Keratinocyte (primary cell): ENCODE results near the gene GPX1. TPM values are rescaled to one million over a fixed set of nuclear protein-coding genes. Genes with fewer than 3 reads are reported as not detected.

Experiments used
- DNase-seq: peaks from one replicate; pipeline ENCODE4 v3.0.0-alpha.2; 2011; ENCODE audit warnings: low read depth, missing footprints, low spot score
- FAIRE-seq: peaks from 2 replicates; lab custom pipeline; 2011; peaks lifted over from hg19 to GRCh38; lab: Jason Lieb, UNC
- H2AFZ ChIP-seq: 2 replicates; pipeline ENCODE4 v1.6.0; 2012; ENCODE audit warnings: low read length, control low read depth, inconsistent platforms; ENCODE audit not compliant: control insufficient read depth
- H3K27ac ChIP-seq: 2 replicates; pipeline ENCODE4 v1.5.1; 2011; ENCODE audit warnings: low read length; ENCODE audit not compliant: control insufficient read depth, insufficient read depth
- H3K27me3 ChIP-seq: 3 replicates; pipeline ENCODE4 v1.6.0; 2011; ENCODE audit warnings: low read length; ENCODE audit not compliant: control insufficient read depth, insufficient read depth; ENCODE audit errors: extremely low read depth
- H3K36me3 ChIP-seq, 2 experiments: 2 replicates in 1 of 2; 3 replicates in 1 of 2; pipeline ENCODE4 v1.5.1; 2011; ENCODE audit warnings: low read length in 2 of 2, mild to moderate bottlenecking in 1 of 2; ENCODE audit not compliant: control insufficient read depth in 2 of 2, insufficient read depth in 2 of 2; ENCODE audit errors: extremely low read depth in 1 of 2
- H3K4me1 ChIP-seq: 3 replicates; pipeline ENCODE4 v1.5.1; 2011; ENCODE audit warnings: low read length; ENCODE audit not compliant: control insufficient read depth, insufficient read depth; ENCODE audit errors: extremely low read depth
- H3K4me2 ChIP-seq: 3 replicates; pipeline ENCODE4 v1.6.0; 2011; ENCODE audit warnings: low read depth, low read length; ENCODE audit not compliant: control insufficient read depth, insufficient read depth; ENCODE audit errors: extremely low read depth
- H3K4me3 ChIP-seq, 3 experiments: fragments of 200-600 bp in 1 of 3; sonication (generic) in 1 of 3; 2 replicates in 2 of 3; 3 replicates in 1 of 3; pipeline ENCODE4 v1.5.1; 2011 to 2016; ENCODE audit warnings: low read length in 3 of 3, mild to moderate bottlenecking in 3 of 3, control low read depth in 2 of 3, inconsistent platforms in 1 of 3, low read depth in 1 of 3, mixed read lengths in 1 of 3, mixed run types in 1 of 3, moderate library complexity in 1 of 3; ENCODE audit not compliant: control insufficient read depth in 2 of 3, insufficient read depth in 2 of 3; ENCODE audit errors: extremely low read depth in 1 of 3
- H3K79me2 ChIP-seq: 2 replicates; pipeline ENCODE4 v1.6.0; 2012; ENCODE audit warnings: low read length; ENCODE audit not compliant: control insufficient read depth, insufficient read depth
- H3K9ac ChIP-seq: 3 replicates; pipeline ENCODE4 v1.6.0; 2011; ENCODE audit warnings: low read length; ENCODE audit not compliant: control insufficient read depth, insufficient read depth; ENCODE audit errors: extremely low read depth
- H3K9me1 ChIP-seq: 3 replicates; pipeline ENCODE4 v1.6.0; 2011; ENCODE audit warnings: low read length; ENCODE audit not compliant: control insufficient read depth, insufficient read depth; ENCODE audit errors: extremely low read depth
- H3K9me3 ChIP-seq: 2 replicates; pipeline ENCODE4 v1.5.1; 2012; ENCODE audit warnings: low read depth, low read length; ENCODE audit not compliant: control insufficient read depth
- H4K20me1 ChIP-seq: 3 replicates; pipeline ENCODE4 v1.6.0; 2011; ENCODE audit warnings: low read length; ENCODE audit not compliant: control insufficient read depth, insufficient read depth; ENCODE audit errors: extremely low read depth
- CTCF ChIP-seq, 3 experiments: IDR thresholded peaks in 1 of 3; conservative IDR thresholded peaks in 1 of 3; optimal IDR thresholded peaks in 1 of 3; 2 replicates in 2 of 3; 3 replicates in 1 of 3; pipeline versions ENCODE3 to v1.5.1; 2011; ENCODE audit warnings: low read length in 3 of 3, mild to moderate bottlenecking in 3 of 3, moderate library complexity in 2 of 3, control low read depth in 1 of 3, inconsistent platforms in 1 of 3; ENCODE audit not compliant: insufficient read depth in 2 of 3; ENCODE audit errors: extremely low read depth in 1 of 3
- EZH2 ChIP-seq: IDR thresholded peaks from one replicate; pipeline ENCODE4 v1.6.1; 2012; ENCODE audit warnings: inconsistent platforms, mild to moderate bottlenecking, low read length, moderate library complexity
- dilution Hi-C: fragments of 300-500 bp; cut with MboI; formaldehyde crosslinking; loops from one replicate; pipeline ENCODE4 v1.7.0; 2020; ENCODE audit warnings: low sequenced_read_pairs; ENCODE audit not compliant: extremely low pct_ligation_motif_present
- polyA plus RNA-seq, 5 experiments: library from polyadenylated mRNA; depleted of rRNA in 3 of 5; stranded (reverse) in 3 of 5; stranded (forward) in 1 of 5; unstranded in 1 of 5; fragments of >200 nt; gene quantifications; 1 replicate in 1 of 5; 2 replicates in 3 of 5; 3 replicates in 1 of 5; pipeline versions ENCODE4 v1.2.1 to v1.2.3, GENCODE V29; 2011 to 2012; ENCODE audit warnings: missing spikeins in 2 of 5, low read depth in 1 of 5, low replicate concordance in 1 of 5

GPX1 gene
- polyA plus RNA-seq, 1 donor (not counting 4 experiments of a cell fraction or from before 2014, with no cell fraction given): 427 TPM

- Histone ChIP-seq H3K79me2 (no peaks in the 10 kb centered on the region), H2AFZ (no peak overlapping the region)
- dilution Hi-C loops: no loop called here
Measured at GRCh38 chr3:49311283-49311682, 46.9 kb downstream of the GPX1 start.

GRCh38 chr3:49310677-49311076 is 47.5 kb downstream of the GPX1 start:
- no peak overlapping the region for H3K27ac ChIP-seq
- no peaks in the 10 kb centered on the region for H3K9me3 ChIP-seq
- FAIRE-seq (no peak), DNase-seq (no peak)
- dilution Hi-C loops: no loop called here
- H3K4me2 ChIP-seq: no peak overlapping the region
- H3K36me3 ChIP-seq: peaks cover 23 to 24% of the 10 kb centered on the region in 2 experiments
- no peak overlapping the region for H3K4me3 ChIP-seq
- TF ChIP-seq EZH2: no peak
- no peak for TF ChIP-seq CTCF (optimal IDR thresholded peaks at IDR 0.05 in 1 of 3, IDR thresholded peaks at IDR 0.05 in 1 of 3, conservative IDR thresholded peaks at IDR 0.05 in 1 of 3; ENCODE audit: extremely low read depth in 1 of 3, insufficient read depth in 2 of 3, low read length in 3 of 3)
- no peak overlapping the region for H3K9ac ChIP-seq
- H4K20me1 ChIP-seq: no peaks in the 10 kb centered on the region
- no peaks in the 10 kb centered on the region for H3K27me3 ChIP-seq
- H3K4me1 ChIP-seq: peaks cover 6% of the 10 kb centered on the region
- H3K9me1 ChIP-seq: no peaks in the 10 kb centered on the region
- no peak overlapping the region for H2AFZ ChIP-seq
- no peaks in the 10 kb centered on the region for H3K79me2 ChIP-seq

More at GRCh38 chr3:49311283-49311682, 46.9 kb downstream of the GPX1 start:
- TF ChIP-seq EZH2: no peak
- TF ChIP-seq CTCF (optimal IDR thresholded peaks at IDR 0.05 in 1 of 3, IDR thresholded peaks at IDR 0.05 in 1 of 3, conservative IDR thresholded peaks at IDR 0.05 in 1 of 3; ENCODE audit: extremely low read depth in 1 of 3, insufficient read depth in 2 of 3, low read length in 3 of 3): no peak
- H3K27me3 ChIP-seq: no peaks in the 10 kb centered on the region
- no peak overlapping the region for H3K4me3 ChIP-seq
- FAIRE-seq (no peak), DNase-seq (no peak)
- no peak overlapping the region for H3K4me2 ChIP-seq
- peaks cover 6% of the 10 kb centered on the region for H3K4me1 ChIP-seq
- H3K9ac ChIP-seq: no peak overlapping the region
- peaks cover 20 to 21% of the 10 kb centered on the region in 2 experiments for H3K36me3 ChIP-seq
- H4K20me1 ChIP-seq: no peaks in the 10 kb centered on the region
- no peaks in the 10 kb centered on the region for H3K9me3 ChIP-seq
- no peaks in the 10 kb centered on the region for H3K9me1 ChIP-seq
- no peak overlapping the region for H3K27ac ChIP-seq

Other genes with a start within 250 kb of the GPX1 start
- 21.2 to 31.5 TPM (median 23.1 TPM) in 3 replicates for gene USP19, start 237.5 kb downstream of the GPX1 start, polyA plus RNA-seq
- 108 to 193 TPM (median 127 TPM) in 3 replicates for gene LAMB2, start 225.3 kb downstream of the GPX1 start, polyA plus RNA-seq
- gene CCDC71, start 192.0 kb downstream of the GPX1 start, polyA plus RNA-seq: 18.8 to 27.7 TPM (median 21.5 TPM) in 3 replicates
- gene KLHDC8B, start 186.8 kb downstream of the GPX1 start, polyA plus RNA-seq: 18.3 to 51.6 TPM (median 19.5 TPM) in 3 replicates
- gene C3orf62, start 81.1 kb downstream of the GPX1 start, polyA plus RNA-seq: 2.6 to 5.4 TPM (median 5.2 TPM) in 3 replicates
- 39.5 to 47.8 TPM (median 45.6 TPM) in 3 replicates for gene USP4, start 18.3 kb downstream of the GPX1 start, polyA plus RNA-seq
- gene RHOA, start 53.6 kb upstream of the GPX1 start, polyA plus RNA-seq: 216 to 588 TPM (median 332 TPM) in 3 replicates
- 16.5 to 21.2 TPM (median 20.4 TPM) in 3 replicates for gene TCTA, start 54.1 kb upstream of the GPX1 start, polyA plus RNA-seq
- 2.8 to 9.0 TPM (median 7.1 TPM) in 3 replicates for gene AMT, start 64.1 kb upstream of the GPX1 start, polyA plus RNA-seq
- gene NICN1, start 71.0 kb upstream of the GPX1 start, polyA plus RNA-seq: 9.6 to 17.8 TPM (median 13.1 TPM) in 3 replicates
- gene DAG1, start 111.9 kb upstream of the GPX1 start, polyA plus RNA-seq: 22.0 to 34.4 TPM (median 32.9 TPM) in 3 replicates
- under 0.01 to 0.01 TPM (median under 0.01 TPM) in 3 replicates for gene BSN, start 196.1 kb upstream of the GPX1 start, polyA plus RNA-seq